ENCODE measurements around the gene GPR135.
"Not testable (repeated sequence)": the region's sequence is repeated elsewhere in the genome, so short reads cannot be mapped to it uniquely, and the experiment has no call there.

Gene GPR135

DNA sequence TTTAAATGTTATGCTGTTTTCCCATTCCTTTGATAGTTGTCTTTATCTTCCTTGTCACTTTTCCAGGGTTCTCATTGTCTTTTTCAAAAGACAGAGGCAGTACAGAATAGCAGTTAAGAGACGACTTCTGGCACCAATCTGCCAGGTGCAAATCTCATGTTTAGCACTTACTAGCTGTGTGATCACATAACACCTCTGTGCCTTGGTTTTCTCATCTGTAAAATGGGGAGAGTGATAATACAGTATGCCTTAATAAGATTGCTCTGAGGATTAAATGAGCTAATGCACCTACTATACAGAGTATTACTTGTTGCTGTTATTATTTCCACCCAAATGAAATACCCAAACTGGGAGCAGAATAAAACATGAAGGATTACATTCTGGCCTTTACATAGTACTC is 4.8 kb downstream of the GPR135 start:
- no peak overlapping the region for H3K4me3 ChIP-seq
- in situ Hi-C loops (cut with MboI; ENCODE audit: low sequenced_read_pairs) = no loop called here
- no peaks in the 10 kb centered on the region for H3K27me3 ChIP-seq (ENCODE audit: low read depth)
- DNase-seq (ENCODE audit: low spot score in 2 of 2) = no peak
- peaks cover 47% of the 10 kb centered on the region for H3K36me3 ChIP-seq (replicated peaks)
- H3K9me3 ChIP-seq = no peaks in the 10 kb centered on the region
- no peaks in the 10 kb centered on the region for H3K4me1 ChIP-seq

DNA sequence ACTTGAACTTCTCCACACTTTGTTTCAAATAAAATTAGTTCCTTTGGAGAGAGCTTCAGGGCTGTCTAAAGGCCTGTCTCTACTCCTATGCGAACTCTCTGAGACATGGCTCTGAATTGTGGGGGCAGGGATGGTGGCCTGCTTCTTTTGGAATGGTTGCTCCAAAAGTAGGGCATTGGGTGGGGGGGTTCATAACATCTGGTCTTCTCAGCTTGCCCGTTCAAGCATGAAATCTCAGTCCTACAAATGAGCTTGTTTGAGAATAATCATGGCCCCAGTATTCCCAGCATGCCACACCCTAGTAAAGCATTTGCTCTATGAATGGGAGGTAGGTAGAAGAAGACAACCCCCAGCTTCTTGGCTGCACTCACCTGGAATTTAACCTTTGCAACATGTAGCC is 6.7 kb downstream of the GPR135 start:
- no peak overlapping the region for H3K4me3 ChIP-seq
- in situ Hi-C loops (cut with MboI; ENCODE audit: low sequenced_read_pairs) = no loop called here
- H3K4me1 ChIP-seq = no peaks in the 10 kb centered on the region
- H3K9me3 ChIP-seq = no peaks in the 10 kb centered on the region
- no peaks in the 10 kb centered on the region for H3K27me3 ChIP-seq (ENCODE audit: low read depth)
- peaks cover 39% of the 10 kb centered on the region for H3K36me3 ChIP-seq (replicated peaks)
- DNase-seq (ENCODE audit: low spot score in 2 of 2) = no peak

DNA sequence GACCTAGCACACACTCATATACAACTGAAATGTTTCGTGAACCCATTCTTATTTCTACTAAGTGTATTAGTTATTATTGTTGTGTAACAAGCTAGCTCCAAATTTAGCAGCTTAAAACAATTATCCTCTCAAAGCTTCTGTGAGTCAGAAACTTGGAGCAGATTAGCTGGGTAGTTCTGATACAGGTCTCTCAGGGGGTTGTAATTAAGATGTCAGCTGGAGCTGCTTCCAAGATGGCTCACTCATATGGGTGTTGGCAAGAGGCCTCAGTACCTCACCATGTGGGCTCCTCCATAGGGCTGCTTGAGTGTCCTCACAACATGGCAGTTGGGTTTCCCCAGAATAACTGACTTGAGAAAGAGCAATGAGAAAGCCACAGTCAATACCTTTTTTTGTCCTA is 9.8 kb downstream of the GPR135 start:
- H3K9me3 ChIP-seq = no peaks in the 10 kb centered on the region
- in situ Hi-C loops (cut with MboI; ENCODE audit: low sequenced_read_pairs) = no loop called here
- no peak for DNase-seq (ENCODE audit: low spot score in 2 of 2)
- peaks cover 39% of the 10 kb centered on the region for H3K36me3 ChIP-seq (replicated peaks)
- no peak overlapping the region for H3K4me3 ChIP-seq
- H3K27me3 ChIP-seq (ENCODE audit: low read depth) = no peaks in the 10 kb centered on the region
- H3K4me1 ChIP-seq = no peaks in the 10 kb centered on the region

DNA sequence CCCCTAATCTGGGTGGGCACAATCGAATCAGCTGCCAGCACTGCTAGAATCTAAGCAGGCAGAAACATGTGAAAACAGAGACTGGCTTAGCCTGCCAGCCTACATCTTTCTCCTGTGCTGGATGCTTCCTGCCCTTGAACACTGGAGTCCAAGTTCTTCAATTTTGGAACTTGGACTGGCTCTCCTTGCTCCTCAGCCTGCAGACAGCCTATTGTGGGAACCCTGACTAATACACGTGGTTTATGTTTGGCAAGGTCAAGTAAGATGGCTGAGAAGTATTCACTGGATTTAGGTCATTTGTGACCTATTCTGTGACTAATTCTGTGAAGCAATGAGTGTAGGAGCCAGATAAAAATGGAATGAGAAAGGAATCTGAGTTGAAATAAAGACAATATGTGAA is 11.0 kb downstream of the GPR135 start:
- no peak overlapping the region for H3K4me3 ChIP-seq
- no peaks in the 10 kb centered on the region for H3K27me3 ChIP-seq (ENCODE audit: low read depth)
- H3K36me3 ChIP-seq (replicated peaks) = peaks cover 30% of the 10 kb centered on the region
- H3K9me3 ChIP-seq = no peaks in the 10 kb centered on the region
- H3K4me1 ChIP-seq = no peaks in the 10 kb centered on the region
- DNase-seq (ENCODE audit: low spot score in 2 of 2) = no peak
- in situ Hi-C loops (cut with MboI; ENCODE audit: low sequenced_read_pairs) = no loop called here

DNA sequence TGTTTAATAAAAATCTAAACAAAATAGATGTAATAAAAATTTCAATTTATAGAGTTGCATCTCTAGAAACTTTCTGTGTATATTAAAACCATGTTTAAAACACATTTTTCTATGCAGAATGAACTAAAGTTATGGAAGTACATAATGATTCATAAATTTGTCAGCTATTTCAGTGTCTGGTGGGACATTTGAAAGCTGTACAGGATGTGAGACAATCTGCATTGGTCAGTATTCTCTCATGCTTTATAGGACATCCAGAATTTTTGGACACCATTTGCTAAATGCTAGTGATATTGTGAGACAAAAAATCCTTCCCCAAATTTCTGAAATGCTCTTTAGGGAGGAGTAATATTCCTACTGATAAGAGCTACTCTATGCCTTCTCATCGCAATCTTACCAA is 13.3 kb downstream of the GPR135 start:
- no peak for DNase-seq (ENCODE audit: low spot score in 2 of 2)
- no peaks in the 10 kb centered on the region for H3K9me3 ChIP-seq
- peaks cover 21% of the 10 kb centered on the region for H3K36me3 ChIP-seq (replicated peaks)
- in situ Hi-C loops (cut with MboI; ENCODE audit: low sequenced_read_pairs) = no loop called here
- no peaks in the 10 kb centered on the region for H3K27me3 ChIP-seq (ENCODE audit: low read depth)
- H3K4me1 ChIP-seq = no peaks in the 10 kb centered on the region
- H3K4me3 ChIP-seq = no peak overlapping the region

DNA sequence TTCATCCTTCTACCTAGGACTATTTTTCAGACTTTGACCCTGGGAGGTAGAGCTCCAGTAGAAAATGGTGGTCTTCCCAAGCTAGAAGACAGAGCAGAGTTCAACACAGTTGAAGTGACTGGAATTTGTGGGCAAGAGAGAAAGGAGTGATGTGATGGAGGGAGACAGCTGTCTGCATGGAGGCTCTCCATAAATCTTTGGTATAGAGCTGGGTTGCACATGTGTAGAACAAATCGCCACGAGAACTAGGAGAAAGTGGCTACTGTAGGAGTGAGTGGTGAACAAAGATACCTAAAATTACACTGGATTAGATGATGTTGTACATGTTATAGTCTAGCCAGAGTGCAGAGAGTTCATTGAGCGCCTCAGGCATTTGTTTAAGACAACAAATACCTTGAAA is 14.5 kb downstream of the GPR135 start:
- H3K27me3 ChIP-seq (ENCODE audit: low read depth) = no peaks in the 10 kb centered on the region
- H3K4me1 ChIP-seq = no peaks in the 10 kb centered on the region
- peaks cover 12% of the 10 kb centered on the region for H3K36me3 ChIP-seq (replicated peaks)
- no peak overlapping the region for H3K4me3 ChIP-seq
- no peak for DNase-seq (ENCODE audit: low spot score in 2 of 2)
- no peaks in the 10 kb centered on the region for H3K9me3 ChIP-seq
- in situ Hi-C loops (cut with MboI; ENCODE audit: low sequenced_read_pairs) = no loop called here

DNA sequence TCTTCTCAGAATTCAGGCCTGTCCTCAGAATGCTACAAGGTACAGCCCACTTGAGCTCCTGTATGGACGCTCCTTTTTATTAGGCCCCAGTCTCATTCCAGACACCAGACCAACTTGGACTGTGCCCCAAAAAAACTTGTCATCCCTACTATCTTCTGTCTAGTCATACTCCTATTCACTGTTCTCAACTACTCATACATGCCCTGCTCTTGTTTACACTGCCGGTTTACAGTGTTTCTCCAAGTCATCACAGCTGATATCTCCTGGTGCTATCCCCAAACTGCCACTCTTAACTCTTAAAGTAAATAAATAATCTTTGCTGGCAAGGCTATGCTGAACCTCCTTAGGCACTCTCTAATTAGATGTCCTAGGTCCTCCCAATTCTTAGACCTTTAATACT is 16.5 kb downstream of the GPR135 start:
- H3K9me3 ChIP-seq; DNase-seq (ENCODE audit: low spot score in 2 of 2); H3K27me3 ChIP-seq (ENCODE audit: low read depth); H3K4me3 ChIP-seq; H3K4me1 ChIP-seq: not testable (repeated sequence)
- in situ Hi-C loops (cut with MboI; ENCODE audit: low sequenced_read_pairs) = loop anchor here (5.0 kb wide), 1 partner anchor 321 kb away; no protein-coding TSS in a partner anchor
- H3K36me3 ChIP-seq (replicated peaks) = peaks cover 10% of the 10 kb centered on the region

DNA sequence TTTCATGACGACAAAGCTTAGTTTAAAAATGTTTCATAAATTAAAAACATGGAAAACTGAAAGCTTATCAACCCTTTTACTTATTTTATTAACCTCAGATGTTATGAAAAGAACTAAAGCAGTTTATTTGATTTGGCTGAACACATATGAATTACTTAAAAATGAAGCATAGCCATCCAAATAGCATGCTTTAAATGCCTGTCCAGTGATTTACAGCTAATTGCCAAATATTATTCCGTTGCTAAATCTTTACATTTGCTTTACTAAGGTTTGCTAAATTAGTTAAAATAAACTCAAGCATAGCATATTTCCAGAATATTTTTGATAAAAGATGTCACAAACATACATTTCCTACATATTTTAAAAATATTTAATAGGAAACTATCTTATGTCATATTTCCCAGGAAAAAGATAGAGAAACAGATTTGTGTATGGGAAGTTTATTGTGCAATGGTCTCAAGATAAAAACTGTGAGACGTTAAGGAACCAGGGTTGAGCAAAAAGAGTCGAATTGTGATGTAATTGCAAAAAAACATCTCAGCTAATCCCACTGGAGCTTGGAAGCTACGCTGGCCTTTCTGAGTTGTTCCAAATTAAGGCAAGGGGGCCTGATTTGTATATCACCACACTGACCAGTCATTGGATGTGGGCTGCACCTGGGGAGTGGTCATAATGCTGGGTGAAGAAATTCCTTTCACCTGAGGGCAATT is 25.8 kb downstream of the GPR135 start:
- no peaks in the 10 kb centered on the region; the same call in 1 of the 2 replicates for H3K36me3 ChIP-seq (replicated peaks)
- in situ Hi-C loops (cut with MboI; ENCODE audit: low sequenced_read_pairs) = no loop called here
- no peaks in the 10 kb centered on the region for H3K27me3 ChIP-seq (ENCODE audit: low read depth)
- no peak overlapping the region for H3K4me3 ChIP-seq
- H3K4me1 ChIP-seq = no peaks in the 10 kb centered on the region
- H3K9me3 ChIP-seq = no peaks in the 10 kb centered on the region
- DNase-seq (ENCODE audit: low spot score in 2 of 2) = no peak

DNA sequence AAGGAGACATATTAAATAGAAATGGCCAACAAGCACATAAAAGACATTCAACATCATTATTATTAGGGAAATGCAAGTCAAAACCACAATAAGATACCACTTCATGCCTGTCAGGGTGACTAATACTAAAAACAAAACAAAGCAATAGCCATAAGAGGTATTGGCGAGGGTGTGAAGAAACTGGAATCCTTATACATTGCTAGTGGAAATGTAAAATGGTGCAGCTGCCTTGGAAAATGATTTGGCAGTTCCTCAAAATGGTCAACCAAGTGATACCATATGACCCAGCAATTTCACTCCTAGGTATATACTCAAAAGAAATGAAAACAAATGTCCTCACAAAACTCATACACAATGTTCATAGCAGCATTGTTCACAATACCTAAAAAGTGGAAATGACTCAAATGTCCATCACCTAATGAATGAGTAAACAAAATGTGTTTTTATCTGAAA is 27.0 kb downstream of the GPR135 start:
- no peak for DNase-seq (ENCODE audit: low spot score in 2 of 2)

DNA sequence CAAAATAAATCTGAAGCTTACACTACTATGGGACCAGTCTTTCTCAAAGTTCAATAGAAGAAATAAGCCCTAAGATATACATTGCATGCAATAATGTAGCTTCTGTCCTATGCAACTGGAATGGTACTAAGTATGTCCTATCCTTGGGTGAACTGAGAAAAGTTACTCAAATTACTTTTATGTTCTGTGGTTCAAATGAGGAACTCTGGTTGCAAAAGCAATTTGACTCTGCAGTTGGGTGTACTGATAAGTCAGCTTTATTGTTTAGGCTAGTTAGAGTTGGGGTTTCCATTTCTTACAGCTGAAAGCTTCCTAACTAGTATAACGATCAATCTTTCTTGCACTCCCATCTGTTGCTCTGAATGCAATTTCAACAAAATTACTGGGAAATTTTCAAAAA is 29.2 kb downstream of the GPR135 start:
- H3K27me3 ChIP-seq (ENCODE audit: low read depth) = no peaks in the 10 kb centered on the region
- no peaks in the 10 kb centered on the region; the same call in 1 of the 2 replicates for H3K36me3 ChIP-seq (replicated peaks)
- H3K4me3 ChIP-seq = no peak overlapping the region
- H3K9me3 ChIP-seq = no peaks in the 10 kb centered on the region
- no peak for DNase-seq (ENCODE audit: low spot score in 2 of 2)
- no peaks in the 10 kb centered on the region for H3K4me1 ChIP-seq
- in situ Hi-C loops (cut with MboI; ENCODE audit: low sequenced_read_pairs) = no loop called here

More for the DNA sequence above, 27.0 kb downstream of the GPR135 start:
- no peaks in the 10 kb centered on the region; the same call in 1 of the 2 replicates for H3K36me3 ChIP-seq (replicated peaks)
- H3K4me3 ChIP-seq = no peak overlapping the region
- in situ Hi-C loops (cut with MboI; ENCODE audit: low sequenced_read_pairs) = no loop called here
- H3K9me3 ChIP-seq = no peaks in the 10 kb centered on the region
- H3K4me1 ChIP-seq = no peaks in the 10 kb centered on the region
- H3K27me3 ChIP-seq (ENCODE audit: low read depth) = no peaks in the 10 kb centered on the region

DNA sequence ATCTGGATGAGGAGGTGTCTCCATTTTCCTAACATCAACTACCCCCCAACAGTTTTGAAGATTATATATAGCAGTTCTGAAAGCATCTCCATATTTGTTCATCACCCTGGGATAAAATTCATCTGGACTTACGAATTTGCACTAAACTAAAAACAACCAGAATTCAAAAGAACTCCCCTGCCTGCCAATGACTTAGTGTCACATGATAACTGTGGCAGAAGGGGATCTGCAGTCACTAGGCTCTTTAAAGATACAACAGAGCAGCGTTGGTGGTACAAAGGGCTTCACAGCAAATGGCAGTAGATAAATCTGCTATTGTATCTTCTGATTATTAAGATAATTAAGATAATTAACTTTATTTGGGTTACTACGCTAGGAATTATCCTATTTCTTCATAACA is 30.1 kb downstream of the GPR135 start:
- DNase-seq (ENCODE audit: low spot score in 2 of 2) = no peak
- Histone ChIP-seq H3K9me3 (no peaks in the 10 kb centered on the region), H3K4me3 (no peak overlapping the region), H3K27me3 (ENCODE audit: low read depth) (no peaks in the 10 kb centered on the region), H3K4me1 (no peaks in the 10 kb centered on the region), H3K36me3 (replicated peaks) (no peaks in the 10 kb centered on the region; the same call in 1 of the 2 replicates)
- in situ Hi-C loops (cut with MboI; ENCODE audit: low sequenced_read_pairs) = no loop called here

DNA sequence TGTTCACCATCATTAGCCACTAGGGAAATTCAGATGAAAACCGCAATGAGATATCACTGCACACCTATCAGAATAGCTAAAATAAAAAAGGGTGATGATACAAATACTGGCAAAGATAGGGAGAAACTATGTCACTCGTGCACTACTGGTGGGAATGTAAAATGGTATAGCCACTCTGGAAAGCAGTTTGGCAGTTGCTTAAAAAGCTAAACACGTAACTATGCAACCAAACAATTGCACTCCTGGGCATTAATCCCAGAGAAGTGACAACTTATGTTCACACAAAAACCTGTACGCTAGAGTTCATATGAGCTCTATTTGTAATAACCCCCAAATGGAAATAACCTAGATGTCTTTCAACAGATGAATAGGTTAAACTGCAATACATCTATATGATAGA is 35.4 kb downstream of the GPR135 start:
- Histone ChIP-seq H3K9me3 (no peaks in the 10 kb centered on the region), H3K4me1 (no peaks in the 10 kb centered on the region), H3K27me3 (ENCODE audit: low read depth) (no peaks in the 10 kb centered on the region), H3K36me3 (replicated peaks) (no peaks in the 10 kb centered on the region), H3K4me3 (no peak overlapping the region)
- in situ Hi-C loops (cut with MboI; ENCODE audit: low sequenced_read_pairs) = no loop called here
- DNase-seq (ENCODE audit: low spot score in 2 of 2) = no peak

DNA sequence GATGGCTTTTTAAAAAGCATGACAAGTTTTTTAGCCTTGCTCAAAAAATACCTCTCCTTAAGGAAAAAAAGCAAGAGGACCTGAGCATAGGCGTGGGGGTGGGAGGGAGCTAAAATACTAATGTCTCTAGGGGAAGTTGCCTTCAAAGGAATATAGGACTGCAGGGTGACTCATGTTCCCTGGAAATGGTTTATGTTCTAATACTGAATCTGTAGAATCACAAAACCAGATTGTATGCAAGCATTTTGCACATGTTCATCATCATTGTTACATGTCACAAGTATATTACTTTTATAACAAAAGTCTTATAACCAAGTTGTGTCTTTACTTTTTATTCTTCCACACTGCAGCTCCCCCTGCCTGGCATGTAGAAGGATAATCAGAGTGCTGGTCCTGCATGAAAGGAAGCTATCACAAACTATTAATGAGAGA is 36.6 kb downstream of the GPR135 start:
- Histone ChIP-seq H3K4me3 (no peak overlapping the region), H3K27me3 (ENCODE audit: low read depth) (no peaks in the 10 kb centered on the region), H3K4me1 (no peaks in the 10 kb centered on the region), H3K9me3 (no peaks in the 10 kb centered on the region), H3K36me3 (replicated peaks) (no peaks in the 10 kb centered on the region)
- DNase-seq (ENCODE audit: low spot score in 2 of 2) = no peak
- in situ Hi-C loops (cut with MboI; ENCODE audit: low sequenced_read_pairs) = no loop called here

DNA sequence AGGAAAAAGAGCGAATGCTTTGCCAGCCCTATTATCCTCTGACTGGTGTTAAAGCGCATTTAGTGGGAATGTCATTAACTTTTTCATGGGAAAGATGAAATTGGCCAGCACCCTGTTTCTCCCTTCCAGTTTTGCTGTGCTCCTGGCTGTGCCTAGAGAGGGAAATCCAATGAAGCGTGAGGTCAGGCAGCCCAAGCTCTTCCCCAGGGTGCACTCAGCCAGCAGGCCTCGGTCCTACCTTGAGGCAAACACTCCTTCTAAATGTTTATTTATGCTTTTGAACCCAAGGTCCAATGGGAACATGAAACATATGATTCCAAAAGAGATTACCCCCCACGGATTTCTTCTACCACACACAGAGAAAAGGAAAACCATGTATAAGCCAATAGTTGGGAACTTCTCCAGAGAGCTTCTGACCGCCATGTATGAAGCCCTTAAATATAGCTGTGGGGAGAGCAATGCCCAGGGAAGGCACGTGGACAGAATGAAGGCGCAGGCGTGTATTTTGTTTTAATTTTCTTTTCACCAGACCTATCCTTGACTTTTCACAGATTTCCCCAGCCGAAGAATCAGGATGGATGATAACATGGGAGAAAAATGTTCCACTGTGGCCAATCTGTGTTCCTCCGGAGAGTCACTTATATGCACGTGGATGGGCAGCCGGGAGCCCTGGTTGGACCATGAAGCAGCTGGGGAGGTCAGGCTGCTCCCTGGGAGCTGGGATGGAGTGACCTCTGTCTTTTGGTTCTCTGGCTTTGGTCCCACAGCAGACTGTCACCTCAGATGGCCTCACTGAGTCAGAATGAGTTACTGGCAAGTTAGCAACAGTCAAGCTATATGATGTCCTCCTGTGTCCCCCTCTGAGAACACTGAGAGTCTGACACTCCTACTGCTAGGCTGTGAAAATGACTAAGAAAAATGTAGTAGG is 37.3 kb downstream of the GPR135 start:
- H3K27me3 ChIP-seq (ENCODE audit: low read depth) = no peaks in the 10 kb centered on the region
- in situ Hi-C loops (cut with MboI; ENCODE audit: low sequenced_read_pairs) = no loop called here
- H3K9me3 ChIP-seq = no peaks in the 10 kb centered on the region
- H3K36me3 ChIP-seq (replicated peaks) = no peaks in the 10 kb centered on the region
- no peaks in the 10 kb centered on the region for H3K4me1 ChIP-seq
- no peak for DNase-seq (ENCODE audit: low spot score in 2 of 2)
- no peak overlapping the region for H3K4me3 ChIP-seq

Data from HAP-1 (cell line).